ENCODE measurements around the gene NRBF2.
A peak's percentile ranks its signal among the peaks of the same experiment; 100 is the strongest.
"Not testable (repeated sequence)": the region's sequence is repeated elsewhere in the genome, so short reads cannot be mapped to it uniquely, and the experiment has no call there.

The NRBF2 gene

DNA sequence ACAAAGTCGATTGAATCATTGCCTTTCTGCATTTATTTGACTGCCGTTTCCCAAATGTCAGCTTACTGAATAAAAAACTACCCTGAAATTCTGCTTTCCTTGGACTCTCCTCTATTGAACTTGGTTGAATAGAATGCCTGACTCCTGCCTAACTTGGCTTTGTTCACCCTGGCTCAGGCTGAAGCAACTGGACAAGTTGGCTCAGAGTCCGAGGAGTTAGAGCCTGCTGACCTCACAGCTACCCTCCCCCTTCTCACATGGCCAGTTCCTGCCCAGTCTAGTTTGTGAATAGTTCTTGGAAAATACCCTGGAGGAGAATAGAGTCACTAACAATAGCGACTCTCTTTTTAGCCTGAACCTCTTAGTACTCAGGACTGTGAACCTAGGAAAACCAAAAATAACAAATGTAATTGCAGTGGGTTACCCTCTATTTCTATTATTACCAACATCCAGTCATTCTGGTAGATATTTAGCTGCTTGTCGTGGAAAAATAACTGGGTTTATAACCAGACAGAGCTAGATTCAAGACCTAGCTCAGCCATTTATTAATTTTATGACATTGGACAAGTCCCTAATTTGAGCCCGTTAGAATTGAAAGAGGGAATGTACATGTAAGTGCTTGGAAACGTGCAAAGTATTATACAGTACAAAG is 17.3 kb upstream of the NRBF2 start:
- no peak for DNase-seq
- in situ Hi-C loops (cut with MboI; ENCODE audit: low pct_unique_long_range_greater_than_20kb, low sequenced_read_pairs) = no loop called here

DNA sequence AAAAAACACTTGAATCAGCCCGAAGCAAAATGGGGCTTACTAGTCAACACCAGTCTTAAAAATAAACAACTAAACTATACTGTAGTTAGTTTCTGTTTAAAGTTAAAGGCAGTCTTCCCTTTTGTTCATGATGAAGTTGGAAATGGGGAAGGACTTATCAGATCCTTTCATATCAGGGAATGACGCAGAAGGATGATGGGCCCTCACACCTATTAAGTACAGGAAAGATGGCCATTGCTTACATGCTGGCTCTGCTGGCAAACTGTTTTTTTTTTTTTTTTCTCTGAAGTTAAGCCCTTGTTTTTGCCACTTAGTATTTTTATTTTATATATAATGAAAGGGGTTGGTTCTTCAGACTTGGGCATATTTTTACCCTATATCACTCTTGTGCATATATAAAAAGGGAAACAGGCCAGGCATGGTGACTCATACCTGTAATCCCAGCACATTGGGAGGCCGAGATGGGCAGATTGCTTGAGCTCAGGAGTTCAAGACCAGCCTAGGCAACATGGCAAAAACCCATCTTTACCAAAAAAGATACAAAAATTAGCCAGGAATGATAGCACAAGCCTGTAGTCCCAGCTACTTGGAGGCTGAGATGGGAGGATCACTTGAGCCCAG is 16.6 kb upstream of the NRBF2 start:
- no peak for DNase-seq
- in situ Hi-C loops (cut with MboI; ENCODE audit: low pct_unique_long_range_greater_than_20kb, low sequenced_read_pairs) = no loop called here

DNA sequence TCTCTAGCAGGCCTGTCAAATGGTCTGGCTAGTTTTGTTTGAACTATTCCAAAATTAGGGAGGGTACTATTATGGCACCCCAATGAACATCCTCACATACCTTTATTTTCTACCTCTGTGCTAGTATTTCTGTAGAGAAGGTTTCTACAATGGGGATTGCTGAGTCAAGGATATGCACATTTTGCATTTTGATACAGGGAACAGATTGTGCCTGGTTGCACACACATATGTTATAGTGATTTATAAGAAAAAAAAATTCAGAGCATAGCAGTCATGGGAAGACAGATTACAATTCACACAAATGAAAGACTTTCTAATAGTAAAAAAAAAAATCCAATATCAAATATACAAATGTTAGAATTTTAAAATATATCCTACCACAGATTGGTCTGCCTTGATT is 14.1 kb upstream of the NRBF2 start:
- in situ Hi-C loops (cut with MboI; ENCODE audit: low pct_unique_long_range_greater_than_20kb, low sequenced_read_pairs) = no loop called here
- DNase-seq = no peak

DNA sequence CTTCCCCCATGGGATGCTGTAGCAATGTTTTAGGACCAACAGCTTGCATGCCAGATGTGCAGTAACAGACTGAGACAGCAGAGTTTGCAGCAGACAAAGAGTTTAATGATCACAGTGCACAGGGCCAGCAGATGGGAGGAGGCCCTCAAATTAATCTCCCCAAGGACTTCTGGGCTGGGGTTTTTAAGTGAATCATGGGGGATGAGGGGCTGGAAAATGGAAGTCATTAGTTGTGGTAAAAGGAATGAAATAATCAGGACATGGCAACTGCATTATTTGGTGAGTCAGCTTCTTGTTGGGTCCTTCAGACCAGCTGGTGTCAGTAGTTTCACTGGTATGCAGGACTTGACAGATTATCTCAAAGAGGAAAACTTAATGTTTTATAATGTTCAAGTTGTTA is 12.6 kb upstream of the NRBF2 start:
- in situ Hi-C loops (cut with MboI; ENCODE audit: low pct_unique_long_range_greater_than_20kb, low sequenced_read_pairs) = no loop called here
- DNase-seq = no peak

DNA sequence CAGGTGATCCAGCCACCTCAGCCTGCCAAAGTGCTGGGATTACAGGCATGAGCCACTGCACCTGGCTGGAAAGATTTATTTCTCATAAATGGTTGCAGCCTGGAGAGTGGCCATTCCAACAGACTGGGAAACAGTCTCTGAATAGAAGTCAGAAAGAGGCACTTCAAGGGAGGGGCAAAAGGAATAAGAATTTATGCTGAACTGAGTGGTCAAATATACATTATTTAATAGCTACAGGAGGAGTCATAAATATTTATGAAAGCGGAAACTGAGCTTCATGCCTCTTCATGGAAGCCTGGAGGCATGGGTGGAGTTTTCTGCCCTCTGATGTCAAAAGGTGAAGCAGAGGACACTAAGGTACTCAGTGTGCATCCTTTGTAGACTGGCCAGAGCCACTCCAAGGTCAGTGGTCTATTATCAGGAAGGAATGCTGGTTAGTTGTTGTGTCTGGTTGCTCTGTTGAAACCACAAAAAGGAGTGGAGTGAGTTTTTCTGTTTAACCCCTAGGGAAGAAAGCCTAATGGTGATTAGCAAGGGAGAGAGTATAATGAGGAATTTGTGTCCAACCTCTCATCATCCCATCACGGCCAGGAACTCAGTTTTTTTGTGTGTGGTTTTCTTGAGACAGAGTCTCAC is 9.3 kb upstream of the NRBF2 start:
- DNase-seq = no peak
- in situ Hi-C loops (cut with MboI; ENCODE audit: low pct_unique_long_range_greater_than_20kb, low sequenced_read_pairs) = no loop called here

DNA sequence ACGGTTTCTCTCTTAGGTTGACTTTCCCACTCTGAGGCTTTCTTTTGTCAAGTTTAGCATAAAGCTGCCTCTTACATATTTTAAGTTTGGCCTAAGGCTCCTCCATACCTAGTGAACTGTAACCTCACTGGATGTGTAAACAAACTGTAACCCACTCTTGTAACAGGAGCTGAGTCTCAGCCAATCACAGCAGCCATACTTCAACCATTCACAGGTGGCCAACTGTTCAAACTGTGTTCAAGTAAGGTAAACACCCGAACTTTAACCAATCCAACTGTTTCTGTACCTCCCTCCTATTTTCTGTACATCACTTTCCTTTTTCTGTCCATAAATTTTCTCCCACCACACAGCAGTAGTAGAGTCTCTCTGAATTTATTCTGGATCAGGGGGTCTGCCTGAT is 7.7 kb upstream of the NRBF2 start:
- in situ Hi-C loops (cut with MboI; ENCODE audit: low pct_unique_long_range_greater_than_20kb, low sequenced_read_pairs) = no loop called here
- no peak for DNase-seq

DNA sequence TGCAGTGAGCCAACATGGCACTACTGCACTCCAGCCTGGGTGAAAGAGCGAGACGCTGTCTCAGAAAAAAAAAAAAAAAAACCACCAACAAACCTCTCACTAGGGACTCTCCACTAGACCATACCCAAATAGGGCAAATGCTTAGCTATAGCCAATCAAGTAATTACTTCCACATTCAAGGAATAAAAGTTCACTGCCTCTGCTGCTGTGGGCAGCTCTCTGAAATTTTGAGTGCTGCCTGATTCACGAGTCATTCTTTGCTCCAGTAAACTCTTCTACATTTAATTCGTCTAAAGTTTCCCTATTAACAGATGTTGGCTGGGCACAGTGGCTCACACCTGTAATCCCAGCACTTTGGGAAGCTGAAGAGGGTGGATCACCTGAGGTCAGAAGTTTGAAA is 4.7 kb upstream of the NRBF2 start:
- no peak for DNase-seq
- in situ Hi-C loops (cut with MboI; ENCODE audit: low pct_unique_long_range_greater_than_20kb, low sequenced_read_pairs) = no loop called here

DNA sequence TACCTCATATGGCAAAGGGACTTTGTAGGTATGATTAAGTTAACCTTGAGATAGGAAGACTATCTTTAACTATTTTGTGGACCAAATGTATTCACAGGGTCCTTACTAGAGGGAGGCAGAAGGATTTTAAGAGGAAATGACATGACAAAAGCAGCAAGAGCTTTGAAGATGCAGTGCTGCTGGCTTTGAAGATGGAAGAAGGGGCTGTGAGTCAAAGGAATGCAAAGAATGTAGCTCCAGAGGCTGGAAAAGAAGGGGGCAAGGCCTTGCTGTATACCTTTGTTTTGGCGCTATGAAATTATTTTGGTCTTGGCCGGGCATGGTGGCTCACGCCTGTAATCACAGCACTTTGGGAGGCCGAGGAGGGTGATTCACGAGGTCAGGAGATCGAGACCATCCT is 3.2 kb upstream of the NRBF2 start:
- in situ Hi-C loops (cut with MboI; ENCODE audit: low pct_unique_long_range_greater_than_20kb, low sequenced_read_pairs) = no loop called here
- no peak for DNase-seq

DNA sequence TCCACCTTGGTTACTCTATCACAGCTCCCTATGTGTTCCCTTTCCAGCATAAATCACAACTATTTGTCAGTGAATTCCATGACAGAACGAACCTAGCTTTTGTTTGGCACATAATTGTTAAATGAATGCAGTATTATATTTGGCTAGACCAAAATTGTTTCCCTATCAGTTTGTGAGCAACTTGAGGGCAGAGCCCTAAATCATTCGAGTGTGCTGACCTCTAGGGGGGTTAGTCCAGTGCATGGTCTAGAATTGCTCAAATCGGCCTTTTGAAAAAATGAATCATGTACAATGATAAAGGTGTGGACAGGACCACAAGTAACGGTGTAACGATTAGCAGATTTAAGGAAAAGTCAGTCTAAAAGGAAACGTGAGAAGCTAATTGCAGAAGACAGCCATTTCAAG is 475 bp upstream of the NRBF2 start:
- in situ Hi-C loops (cut with MboI; ENCODE audit: low pct_unique_long_range_greater_than_20kb, low sequenced_read_pairs) = no loop called here
- no peak for DNase-seq

DNA sequence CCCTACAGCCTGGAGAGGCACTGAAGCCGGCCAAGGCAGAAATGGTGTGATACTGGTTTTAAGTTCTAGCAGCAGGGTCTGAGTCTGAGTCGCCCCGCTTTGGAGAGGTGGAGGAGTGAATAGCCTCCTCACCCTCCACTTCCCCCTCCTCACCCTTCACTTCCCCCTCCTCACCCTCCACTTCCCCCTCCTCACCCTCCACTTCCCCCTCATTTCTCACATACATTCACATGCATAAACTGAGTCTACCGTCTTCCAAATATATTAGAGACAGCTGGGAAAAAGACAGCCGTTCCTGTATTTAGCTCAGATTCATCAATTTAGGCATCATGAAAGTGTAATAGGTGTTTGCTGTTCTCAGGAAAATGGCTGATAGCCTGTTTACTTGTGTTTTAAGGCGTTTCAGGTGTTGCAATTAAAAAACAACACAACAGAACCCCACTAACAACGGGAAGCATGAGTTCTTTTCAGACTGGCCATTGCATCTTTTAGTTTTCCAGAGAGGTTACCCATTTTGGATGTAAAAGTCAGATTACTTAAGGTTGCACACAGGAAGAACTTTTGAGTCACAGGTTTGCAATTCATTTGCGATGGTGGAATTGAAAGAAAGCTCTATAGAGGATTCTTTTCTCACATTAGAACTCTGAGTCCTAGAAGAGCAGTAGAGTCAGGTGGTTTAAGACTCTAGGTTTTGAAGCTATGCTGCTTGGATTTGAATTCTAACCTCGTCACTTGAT is 861 bp downstream of the NRBF2 start:
- in situ Hi-C loops (cut with MboI; ENCODE audit: low pct_unique_long_range_greater_than_20kb, low sequenced_read_pairs) = no loop called here
- DNase-seq = peak; percentile 9

DNA sequence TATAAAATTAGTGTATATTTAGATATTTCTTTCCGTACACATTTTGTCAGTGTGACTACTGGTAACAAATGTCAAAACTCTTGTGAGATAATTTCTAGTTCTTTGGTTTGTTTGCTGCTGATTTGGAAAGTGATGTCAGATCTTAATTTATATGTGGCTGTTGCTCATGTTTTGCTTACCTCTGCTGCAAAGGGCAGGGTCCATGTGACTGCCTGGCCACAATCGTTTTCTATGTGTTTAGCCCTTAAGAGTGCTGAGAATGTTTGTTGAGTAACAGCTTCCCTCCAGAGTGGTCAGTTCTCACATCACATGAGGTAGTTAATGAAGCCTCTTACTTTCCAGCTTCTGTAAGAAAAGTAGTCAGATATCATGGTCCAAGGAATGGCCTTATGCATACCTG is 4.2 kb downstream of the NRBF2 start:
- in situ Hi-C loops (cut with MboI; ENCODE audit: low pct_unique_long_range_greater_than_20kb, low sequenced_read_pairs) = no loop called here
- no peak for DNase-seq

DNA sequence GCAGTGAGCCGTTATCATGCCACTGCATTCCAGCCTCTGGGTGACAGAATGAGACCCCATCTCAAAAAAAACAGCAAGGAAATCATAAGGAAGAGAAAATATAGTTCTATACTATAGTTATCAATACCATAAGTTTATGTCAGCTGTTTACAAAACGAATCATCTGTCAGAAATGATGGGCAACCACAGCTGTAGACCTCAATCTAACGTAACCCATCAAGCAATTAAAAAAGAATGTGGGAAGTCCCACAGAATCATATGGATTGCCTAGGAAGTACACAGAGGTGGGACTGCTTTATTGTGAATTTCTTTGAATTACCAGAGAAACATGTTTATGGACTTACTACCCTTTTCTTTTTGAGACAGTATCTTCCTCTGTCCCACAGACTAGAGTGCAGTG is 6.9 kb downstream of the NRBF2 start:
- in situ Hi-C loops (cut with MboI; ENCODE audit: low pct_unique_long_range_greater_than_20kb, low sequenced_read_pairs) = no loop called here
- DNase-seq = no peak

DNA sequence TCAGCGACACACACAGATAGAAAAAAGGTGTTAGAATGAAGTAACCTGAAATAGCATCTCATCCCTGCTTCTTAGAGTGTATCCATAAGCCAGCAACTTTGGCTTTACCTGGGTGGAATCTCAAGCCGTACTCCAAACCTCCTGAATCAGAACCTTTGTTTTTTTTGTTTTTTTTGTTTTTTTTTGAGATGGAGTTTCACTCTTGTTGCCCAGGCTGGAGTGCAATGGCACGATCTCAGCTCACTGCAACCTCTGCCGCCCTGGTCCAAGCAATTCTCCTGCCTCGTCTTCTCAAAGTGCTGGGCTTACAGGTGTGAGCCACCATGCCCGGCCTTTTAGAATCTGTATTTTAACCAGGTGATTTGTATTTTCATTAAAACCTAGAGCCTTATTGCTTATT is 9.0 kb downstream of the NRBF2 start:
- no peak for DNase-seq
- in situ Hi-C loops (cut with MboI; ENCODE audit: low pct_unique_long_range_greater_than_20kb, low sequenced_read_pairs) = no loop called here

DNA sequence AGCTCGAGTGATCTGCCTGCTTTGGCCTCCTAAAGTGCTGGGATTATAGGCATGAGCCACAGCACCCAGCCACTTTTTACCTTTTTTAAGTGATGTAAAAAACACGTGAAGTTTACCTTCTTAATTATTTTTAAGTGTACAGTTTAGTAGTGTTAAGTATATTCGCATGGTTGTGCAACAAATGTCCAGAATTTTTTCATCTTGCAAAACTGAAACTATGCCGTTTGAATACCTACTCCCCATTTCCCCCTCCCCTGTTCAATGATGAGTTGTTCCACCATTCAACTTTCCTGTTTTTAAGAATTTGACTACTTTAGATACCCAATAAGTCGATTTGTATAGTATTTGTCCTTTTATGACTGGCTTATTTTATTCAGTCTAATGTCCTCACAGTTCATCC is 10.9 kb downstream of the NRBF2 start:
- no peak for DNase-seq
- in situ Hi-C loops (cut with MboI; ENCODE audit: low pct_unique_long_range_greater_than_20kb, low sequenced_read_pairs) = no loop called here

DNA sequence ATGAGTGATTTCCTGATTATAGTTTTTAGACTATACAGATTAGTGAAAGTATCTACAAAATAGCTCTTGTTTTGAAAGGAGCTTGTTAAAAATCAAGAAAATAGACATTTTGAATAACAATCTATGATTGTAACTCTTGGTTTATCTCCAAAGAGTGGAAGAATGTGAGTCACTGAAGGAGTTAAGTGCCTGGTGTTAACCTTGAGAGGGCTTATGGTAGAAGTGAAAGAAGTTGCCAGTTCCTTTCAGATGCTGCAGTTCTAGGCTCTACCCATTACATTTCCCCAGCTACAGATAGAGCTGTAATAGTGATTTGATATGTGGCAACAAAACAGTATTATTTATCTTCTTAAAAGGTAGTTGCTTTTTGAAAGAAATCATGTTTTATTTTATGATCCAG is 12.7 kb downstream of the NRBF2 start:
- DNase-seq = no peak
- in situ Hi-C loops (cut with MboI; ENCODE audit: low pct_unique_long_range_greater_than_20kb, low sequenced_read_pairs) = no loop called here

DNA sequence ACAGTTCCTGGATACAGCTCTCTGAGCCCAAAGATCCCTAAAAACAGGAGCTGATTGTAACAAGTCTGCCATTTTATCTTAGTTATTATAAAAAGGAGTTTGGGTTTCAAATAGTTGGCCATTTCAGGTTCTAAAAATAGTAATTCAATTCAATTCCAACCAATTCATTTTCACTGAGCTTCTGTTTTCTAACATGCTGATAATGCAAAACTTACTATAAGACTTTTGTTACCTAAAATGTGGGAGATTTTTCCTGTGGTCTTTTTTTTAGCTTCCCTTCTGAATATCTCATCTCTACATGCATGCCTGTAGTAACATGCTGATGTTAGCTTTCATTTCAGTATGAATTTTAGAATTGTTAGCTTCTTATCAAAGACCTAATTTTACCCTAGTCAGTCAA is 13.4 kb downstream of the NRBF2 start:
- DNase-seq = no peak
- in situ Hi-C loops (cut with MboI; ENCODE audit: low pct_unique_long_range_greater_than_20kb, low sequenced_read_pairs) = no loop called here

DNA sequence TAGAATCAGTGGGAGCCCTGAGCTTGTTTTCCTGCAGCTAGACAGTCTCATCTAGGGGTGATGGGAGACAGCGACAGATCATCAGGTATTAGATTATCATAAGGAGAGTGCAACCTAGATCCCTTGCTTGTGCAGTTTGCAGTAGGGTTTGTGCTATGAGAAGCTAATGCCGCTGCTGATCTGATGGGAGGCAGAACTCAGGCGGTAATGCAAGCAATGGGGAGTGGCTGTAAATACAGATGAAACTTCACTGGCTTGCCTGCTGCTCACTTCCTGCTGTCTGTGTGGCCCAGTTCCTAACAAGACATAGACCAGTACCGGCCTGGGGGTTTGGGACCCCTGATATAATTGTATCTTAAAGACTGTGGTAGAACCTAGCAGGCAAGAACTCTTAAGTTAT is 17.6 kb downstream of the NRBF2 start:
- in situ Hi-C loops (cut with MboI; ENCODE audit: low pct_unique_long_range_greater_than_20kb, low sequenced_read_pairs) = no loop called here
- DNase-seq = no peak

DNA sequence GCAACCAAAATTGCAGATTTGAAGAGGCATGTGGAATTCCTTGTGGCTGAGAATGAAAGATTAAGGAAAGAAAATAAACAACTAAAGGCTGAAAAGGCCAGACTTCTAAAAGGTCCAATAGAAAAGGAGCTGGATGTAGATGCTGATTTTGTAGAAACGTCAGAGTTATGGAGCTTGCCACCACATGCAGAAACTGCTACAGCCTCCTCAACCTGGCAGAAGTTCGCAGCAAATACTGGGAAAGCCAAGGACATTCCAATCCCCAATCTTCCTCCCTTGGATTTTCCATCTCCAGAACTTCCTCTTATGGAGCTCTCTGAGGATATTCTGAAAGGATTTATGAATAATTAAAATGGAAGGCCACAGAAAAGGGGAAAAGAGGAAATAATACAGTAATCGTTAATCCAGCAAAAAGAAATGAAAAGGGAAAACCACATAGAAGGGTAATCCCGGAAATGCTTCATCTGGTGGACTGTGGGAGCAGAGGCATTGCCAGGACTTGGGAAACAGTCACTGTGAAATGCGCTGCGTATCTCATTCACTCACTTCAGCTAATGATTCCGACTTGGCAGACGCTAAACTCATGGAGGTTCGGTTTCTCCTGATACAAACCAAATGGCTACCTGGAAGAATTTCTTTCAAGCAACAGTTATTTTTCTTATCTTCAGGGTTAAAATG is 20.9 kb downstream of the NRBF2 start:
- DNase-seq; in situ Hi-C loops (cut with MboI; ENCODE audit: low pct_unique_long_range_greater_than_20kb, low sequenced_read_pairs): not testable (repeated sequence)

DNA sequence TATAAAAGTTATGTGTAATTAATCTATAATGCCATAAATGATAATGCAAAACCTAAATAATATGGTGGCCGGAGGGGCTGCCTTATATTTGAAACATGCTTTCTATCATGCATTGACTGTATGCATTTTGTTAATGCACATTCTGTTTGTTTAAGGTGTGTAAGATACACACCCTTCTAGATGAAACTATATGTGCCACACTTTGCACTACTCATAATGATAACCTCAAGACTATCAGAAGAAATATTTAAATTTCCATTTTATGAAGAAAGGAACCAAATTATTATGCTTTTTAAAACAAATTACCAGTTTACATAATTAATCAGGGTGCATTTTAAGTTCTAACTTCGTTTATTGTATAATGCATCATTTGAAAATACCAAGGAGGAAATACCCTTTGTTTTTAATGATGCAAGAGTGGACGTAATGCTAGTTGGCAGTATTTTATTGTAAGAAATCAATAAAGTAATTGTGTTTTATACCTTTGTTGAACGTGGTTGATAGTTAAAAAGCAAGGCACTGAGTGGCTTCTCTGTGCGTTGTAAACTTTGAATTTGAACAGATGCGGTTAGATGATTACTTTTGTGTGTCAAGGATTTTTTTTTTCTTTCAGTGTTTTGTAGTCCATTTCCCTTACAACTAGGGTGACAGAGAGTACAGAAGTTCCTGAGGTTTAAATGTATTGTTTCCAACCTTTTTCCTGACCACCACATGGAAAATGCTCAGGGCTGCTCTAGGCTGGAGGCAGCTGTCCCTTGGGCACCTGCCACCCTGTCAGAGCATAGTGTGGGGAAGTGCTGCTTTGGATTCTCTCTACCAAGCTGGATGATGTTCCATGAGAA is 21.6 kb downstream of the NRBF2 start:
- in situ Hi-C loops (cut with MboI; ENCODE audit: low pct_unique_long_range_greater_than_20kb, low sequenced_read_pairs) = no loop called here
- DNase-seq = no peak

All from KBM-7 (cell line).